Activated naive CD8-positive, alpha-beta T cell treated with anti-CD3 and anti-CD28 coated beads, Interleukin-2, amount 50 U/mL, for 24 hours (primary cell): ENCODE measurements around the gene ZC3H12C.
"Not testable (repeated sequence)": the region's sequence is repeated elsewhere in the genome, so short reads cannot be mapped to it uniquely, and the experiment has no call there.

ENCODE experiments used
- ATAC-seq: fragments of 150-1000 bp; cut with Tn5 transposase; one replicate; pipeline ENCODE4 v1.10.0; 2021
- DNase-seq: peaks from one replicate; pipeline ENCODE4 v3.0.0; 2021
- H3K27ac Mint-ChIP-seq: one replicate; pipeline ENCODE4 v1.8.0; 2021; ENCODE audit warnings: mild to moderate bottlenecking, mixed read lengths
- H3K27me3 Mint-ChIP-seq: one replicate; pipeline ENCODE4 v1.8.0; 2021; ENCODE audit warnings: mixed read lengths
- H3K36me3 Mint-ChIP-seq: one replicate; pipeline ENCODE4 v1.8.0; 2021; ENCODE audit warnings: low read depth, mixed read lengths
- H3K4me1 Mint-ChIP-seq: one replicate; pipeline ENCODE4 v1.8.0; 2021; ENCODE audit warnings: mixed read lengths
- H3K4me3 Mint-ChIP-seq: one replicate; pipeline ENCODE4 v1.8.0; 2021; ENCODE audit warnings: mild to moderate bottlenecking, moderate library complexity, mixed read lengths
- H3K9me3 Mint-ChIP-seq: one replicate; pipeline ENCODE4 v1.8.0; 2021; ENCODE audit warnings: mixed read lengths

ZC3H12C gene

GRCh38 chr11:110092515-110093406 is at the start of gene ZC3H12C:
Gene ZC3H12C, plus strand, starts transcription at chr11:110093392. Its CDS starts 20 bp downstream, at chr11:110093412.
- Mint-ChIP-seq H3K27ac (peak within 1 kb of the TSS; percentile 80), H3K4me3 (peak within 1 kb of the TSS; percentile 84), H3K9me3 (no peaks in the 10 kb centered on the region), H3K4me1 (peaks cover 9% of the 10 kb centered on the region), H3K27me3 (peaks cover 54% of the 10 kb centered on the region), H3K36me3 (no peaks in the 10 kb centered on the region)
- peak; percentile 68 for ATAC-seq
- DNase-seq: peak; percentile 61

- H3K27ac Mint-ChIP-seq: no peak overlapping the region
- peaks cover 15% of the 10 kb centered on the region for H3K27me3 Mint-ChIP-seq
- no peaks in the 10 kb centered on the region for H3K4me1 Mint-ChIP-seq
- no peaks in the 10 kb centered on the region for H3K9me3 Mint-ChIP-seq
- DNase-seq (no peak), ATAC-seq (no peak)
- no peak overlapping the region for H3K4me3 Mint-ChIP-seq
- no peaks in the 10 kb centered on the region for H3K36me3 Mint-ChIP-seq
These were observed 48.8 kb upstream of the ZC3H12C start for GRCh38 chr11:110044226-110044968.

- no peaks in the 10 kb centered on the region for H3K4me1 Mint-ChIP-seq
- peaks cover 15% of the 10 kb centered on the region for H3K27me3 Mint-ChIP-seq
- no peak for DNase-seq
- H3K27ac Mint-ChIP-seq: no peak overlapping the region
- no peaks in the 10 kb centered on the region for H3K9me3 Mint-ChIP-seq
- no peaks in the 10 kb centered on the region for H3K36me3 Mint-ChIP-seq
- ATAC-seq: no peak
- H3K4me3 Mint-ChIP-seq: no peak overlapping the region
These were observed 46.3 kb upstream of the ZC3H12C start for GRCh38 chr11:110046775-110047380.

GRCh38 chr11:110049501-110050200 is 43.5 kb upstream of the ZC3H12C start:
- Mint-ChIP-seq H3K27me3 (peaks cover 2% of the 10 kb centered on the region), H3K4me3 (no peak overlapping the region), H3K36me3 (peaks cover 1% of the 10 kb centered on the region), H3K27ac (no peak overlapping the region), H3K9me3 (peaks cover 11% of the 10 kb centered on the region), H3K4me1 (no peaks in the 10 kb centered on the region)
- DNase-seq (no peak), ATAC-seq (no peak)

- ATAC-seq: no peak
- Mint-ChIP-seq H3K27me3 (peaks cover 2% of the 10 kb centered on the region), H3K4me1 (no peaks in the 10 kb centered on the region), H3K4me3 (no peak overlapping the region), H3K36me3 (peaks cover 1% of the 10 kb centered on the region), H3K9me3 (peaks cover 11% of the 10 kb centered on the region), H3K27ac (no peak overlapping the region)
- no peak for DNase-seq
These were observed 43.0 kb upstream of the ZC3H12C start for GRCh38 chr11:110050201-110050506.

- DNase-seq: no peak
- ATAC-seq: no peak
- Mint-ChIP-seq H3K36me3 (peaks cover 1% of the 10 kb centered on the region), H3K27ac (no peak overlapping the region), H3K4me1 (no peaks in the 10 kb centered on the region), H3K27me3 (peaks cover 2% of the 10 kb centered on the region), H3K4me3 (no peak overlapping the region), H3K9me3 (peaks cover 11% of the 10 kb centered on the region)
These were observed 39.3 kb upstream of the ZC3H12C start for GRCh38 chr11:110053848-110054414.

- no peak overlapping the region for H3K27ac Mint-ChIP-seq
- peaks cover 2% of the 10 kb centered on the region for H3K27me3 Mint-ChIP-seq
- peaks cover 1% of the 10 kb centered on the region for H3K36me3 Mint-ChIP-seq
- no peaks in the 10 kb centered on the region for H3K4me1 Mint-ChIP-seq
- ATAC-seq (no peak), DNase-seq (no peak)
- H3K4me3 Mint-ChIP-seq: no peak overlapping the region
- peaks cover 11% of the 10 kb centered on the region for H3K9me3 Mint-ChIP-seq
These were observed 36.2 kb upstream of the ZC3H12C start for GRCh38 chr11:110056956-110057355.

- no peaks in the 10 kb centered on the region for H3K4me1 Mint-ChIP-seq
- no peak for ATAC-seq
- H3K9me3 Mint-ChIP-seq: no peaks in the 10 kb centered on the region
- peaks cover 4% of the 10 kb centered on the region for H3K27me3 Mint-ChIP-seq
- no peak overlapping the region for H3K27ac Mint-ChIP-seq
- no peaks in the 10 kb centered on the region for H3K36me3 Mint-ChIP-seq
- DNase-seq: no peak
- H3K4me3 Mint-ChIP-seq: no peak overlapping the region
These were observed 33.3 kb upstream of the ZC3H12C start for GRCh38 chr11:110059706-110060463.

- no peak overlapping the region for H3K4me3 Mint-ChIP-seq
- no peak for DNase-seq
- H3K27me3 Mint-ChIP-seq: peaks cover 4% of the 10 kb centered on the region
- no peaks in the 10 kb centered on the region for H3K9me3 Mint-ChIP-seq
- H3K27ac Mint-ChIP-seq: no peak overlapping the region
- no peak for ATAC-seq
- H3K36me3 Mint-ChIP-seq: no peaks in the 10 kb centered on the region
- H3K4me1 Mint-ChIP-seq: no peaks in the 10 kb centered on the region
These were observed 31.9 kb upstream of the ZC3H12C start for GRCh38 chr11:110061296-110061695.

GRCh38 chr11:110062247-110062646 is 30.9 kb upstream of the ZC3H12C start:
- peaks cover 2% of the 10 kb centered on the region for H3K27me3 Mint-ChIP-seq
- H3K4me3 Mint-ChIP-seq: no peak overlapping the region
- no peaks in the 10 kb centered on the region for H3K9me3 Mint-ChIP-seq
- H3K27ac Mint-ChIP-seq: no peak overlapping the region
- DNase-seq (no peak), ATAC-seq (no peak)
- H3K4me1 Mint-ChIP-seq: no peaks in the 10 kb centered on the region
- no peaks in the 10 kb centered on the region for H3K36me3 Mint-ChIP-seq

- Mint-ChIP-seq H3K4me1 (no peaks in the 10 kb centered on the region), H3K27me3 (peaks cover 8% of the 10 kb centered on the region), H3K27ac (no peak overlapping the region), H3K9me3 (no peaks in the 10 kb centered on the region), H3K4me3 (no peak overlapping the region), H3K36me3 (no peaks in the 10 kb centered on the region)
- no peak for DNase-seq
- no peak for ATAC-seq
These were observed 28.0 kb upstream of the ZC3H12C start for GRCh38 chr11:110065189-110065588.

GRCh38 chr11:110068001-110068400 is 25.2 kb upstream of the ZC3H12C start:
- not testable (repeated sequence) for DNase-seq, H3K36me3 Mint-ChIP-seq, H3K4me3 Mint-ChIP-seq, ATAC-seq, H3K27ac Mint-ChIP-seq, H3K4me1 Mint-ChIP-seq, H3K9me3 Mint-ChIP-seq
- peaks cover 13% of the 10 kb centered on the region for H3K27me3 Mint-ChIP-seq

- H3K27me3 Mint-ChIP-seq: peaks cover 16% of the 10 kb centered on the region
- H3K36me3 Mint-ChIP-seq: no peaks in the 10 kb centered on the region
- no peak for DNase-seq
- H3K4me1 Mint-ChIP-seq: no peaks in the 10 kb centered on the region
- no peaks in the 10 kb centered on the region for H3K9me3 Mint-ChIP-seq
- H3K4me3 Mint-ChIP-seq: no peak overlapping the region
- ATAC-seq: no peak
- H3K27ac Mint-ChIP-seq: no peak overlapping the region
These were observed 23.9 kb upstream of the ZC3H12C start for GRCh38 chr11:110069158-110069737.
